ENCODE results near the gene AKAP17A. TPM values are rescaled to one million over a fixed set of nuclear protein-coding genes. Genes with fewer than 3 reads are reported as not detected.
A peak's percentile ranks its signal among the peaks of the same experiment; 100 is the strongest.

AKAP17A gene, protein sequence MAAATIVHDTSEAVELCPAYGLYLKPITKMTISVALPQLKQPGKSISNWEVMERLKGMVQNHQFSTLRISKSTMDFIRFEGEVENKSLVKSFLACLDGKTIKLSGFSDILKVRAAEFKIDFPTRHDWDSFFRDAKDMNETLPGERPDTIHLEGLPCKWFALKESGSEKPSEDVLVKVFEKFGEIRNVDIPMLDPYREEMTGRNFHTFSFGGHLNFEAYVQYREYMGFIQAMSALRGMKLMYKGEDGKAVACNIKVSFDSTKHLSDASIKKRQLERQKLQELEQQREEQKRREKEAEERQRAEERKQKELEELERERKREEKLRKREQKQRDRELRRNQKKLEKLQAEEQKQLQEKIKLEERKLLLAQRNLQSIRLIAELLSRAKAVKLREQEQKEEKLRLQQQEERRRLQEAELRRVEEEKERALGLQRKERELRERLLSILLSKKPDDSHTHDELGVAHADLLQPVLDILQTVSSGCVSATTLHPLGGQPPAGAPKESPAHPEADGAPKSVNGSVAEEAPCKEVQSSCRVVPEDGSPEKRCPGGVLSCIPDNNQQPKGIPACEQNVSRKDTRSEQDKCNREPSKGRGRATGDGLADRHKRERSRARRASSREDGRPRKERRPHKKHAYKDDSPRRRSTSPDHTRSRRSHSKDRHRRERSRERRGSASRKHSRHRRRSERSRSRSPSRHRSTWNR
- total RNA-seq (2021; ENCODE audit: unreplicated experiment): 35.4 TPM
- 22.0 and 30.0 TPM in 2 replicates for polyA plus RNA-seq (2012)
- percentile 69 among the genes with signal in this experiment for Bru-seq, nascent RNA
- percentile 81 among the genes with signal in this experiment for BruChase-seq, experiment 1, labeled RNA remaining after a 6-hour chase
- BruChase-seq, experiment 2, labeled RNA remaining after a 2-hour chase: percentile 84 among the genes with signal in this experiment
- long read RNA-seq, transcript AKAP17A-203 (6 exons, 3,232 nt): minor isoform, 13 of 213 reads
- long read RNA-seq, transcript AKAP17A-202 (4 exons, 2,187 nt): minor isoform, 29 of 213 reads
- long read RNA-seq, transcript AKAP17A-201 (5 exons, 3,204 nt): major isoform, 122 of 213 reads
- long read RNA-seq, partial matches to known transcripts: 46 of 213 reads
- long read RNA-seq, other reads (novel, unspliced or antisense): 3 of 213 reads

DNA sequence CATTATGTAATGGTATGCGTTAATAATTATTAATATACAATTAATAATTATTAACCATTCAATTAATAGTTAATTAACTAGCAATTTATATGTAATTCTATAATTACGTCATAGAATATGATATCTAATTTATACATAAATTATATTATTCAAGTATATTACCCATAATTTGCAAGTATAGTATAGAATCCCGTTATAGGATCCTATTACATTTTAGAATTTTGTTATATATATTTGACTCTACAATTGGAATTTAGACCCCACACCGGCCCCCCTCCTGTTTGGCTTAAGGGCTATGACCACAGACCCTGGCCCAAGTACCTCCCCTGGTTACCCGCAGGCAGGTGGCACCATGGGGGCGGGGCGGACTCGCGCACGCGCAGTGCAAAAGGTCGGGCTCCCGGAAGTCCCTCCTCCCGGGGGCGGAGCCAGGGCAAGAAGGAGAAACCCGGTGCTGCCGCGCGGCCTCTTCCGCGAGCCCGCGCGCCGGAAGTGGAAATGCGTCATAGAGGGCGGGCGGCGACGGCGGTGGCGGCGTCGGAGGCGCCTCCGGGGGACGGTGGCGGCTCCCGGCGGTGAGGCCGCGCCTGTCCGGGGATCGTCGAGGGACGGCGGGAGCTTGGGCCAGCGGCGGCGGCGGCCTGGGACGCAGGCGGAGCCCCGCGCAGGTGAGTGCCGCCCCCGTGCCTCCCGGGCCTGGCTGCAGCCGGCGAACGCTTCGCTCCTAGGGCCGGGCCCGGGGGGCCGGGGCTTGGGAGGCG lies at the start of gene AKAP17A:
TSS of gene AKAP17A (plus strand) at position 503 of the 761 bp plus-strand sequence. CDS start 1,859 bp downstream, outside the sequence.
- RAD21 ChIA-PET (ENCODE audit: low non-redundant PET in 1 of 2, low total read pairs in 2 of 2, uncharacterized antibody in 2 of 2, unreplicated experiment in 2 of 2): no interaction called here
- intact Hi-C loops (cut with micrococcal nuclease): no loop called here
- Histone ChIP-seq H3K4me2 (ENCODE audit: low read length) (peak within 1 kb of the TSS; percentile 73), H3K27ac (ENCODE audit: low read depth, low read length) (peak within 1 kb of the TSS; percentile 67), H3K4me3 (replicated peaks in 1 of 2; ENCODE audit: low read depth in 1 of 2, low read length in 2 of 2) (peak within 1 kb of the TSS; percentile 80 to 86), H4K20me1 (ENCODE audit: insufficient read depth) (no peaks in the 10 kb centered on the region), H3K9ac (ENCODE audit: low read length) (peak within 1 kb of the TSS; percentile 76), H3K79me2 (ENCODE audit: insufficient read depth, low read length) (peaks cover 45% of the 10 kb centered on the region), H3K9me3 (ENCODE audit: control insufficient read depth in 1 of 2, insufficient read depth in 1 of 2, low read depth in 1 of 2, low read length in 2 of 2) (no peaks in the 10 kb centered on the region), H3K4me1 (ENCODE audit: control insufficient read depth in 1 of 2, insufficient read depth in 2 of 2, low read length in 2 of 2) (peaks cover 3 to 13% of the 10 kb centered on the region in 2 experiments; a peak in 3 of 4 replicates), H3K36me3 (ENCODE audit: control insufficient read depth in 1 of 2, insufficient read depth in 2 of 2, low read length in 2 of 2) (peaks cover 6 to 23% of the 10 kb centered on the region in 2 experiments; a peak in 3 of 4 replicates), H3K9me2 (ENCODE audit: insufficient read depth) (no peaks in the 10 kb centered on the region), H2AFZ (ENCODE audit: low read depth, low read length, poor library complexity, severe bottlenecking) (no peak within 1 kb of the TSS), H3K27me3 (ENCODE audit: insufficient read depth, low read length) (no peaks in the 10 kb centered on the region)
- POLR2A ChIA-PET: no interaction called here
- TF ChIP-seq, protein P1, sequence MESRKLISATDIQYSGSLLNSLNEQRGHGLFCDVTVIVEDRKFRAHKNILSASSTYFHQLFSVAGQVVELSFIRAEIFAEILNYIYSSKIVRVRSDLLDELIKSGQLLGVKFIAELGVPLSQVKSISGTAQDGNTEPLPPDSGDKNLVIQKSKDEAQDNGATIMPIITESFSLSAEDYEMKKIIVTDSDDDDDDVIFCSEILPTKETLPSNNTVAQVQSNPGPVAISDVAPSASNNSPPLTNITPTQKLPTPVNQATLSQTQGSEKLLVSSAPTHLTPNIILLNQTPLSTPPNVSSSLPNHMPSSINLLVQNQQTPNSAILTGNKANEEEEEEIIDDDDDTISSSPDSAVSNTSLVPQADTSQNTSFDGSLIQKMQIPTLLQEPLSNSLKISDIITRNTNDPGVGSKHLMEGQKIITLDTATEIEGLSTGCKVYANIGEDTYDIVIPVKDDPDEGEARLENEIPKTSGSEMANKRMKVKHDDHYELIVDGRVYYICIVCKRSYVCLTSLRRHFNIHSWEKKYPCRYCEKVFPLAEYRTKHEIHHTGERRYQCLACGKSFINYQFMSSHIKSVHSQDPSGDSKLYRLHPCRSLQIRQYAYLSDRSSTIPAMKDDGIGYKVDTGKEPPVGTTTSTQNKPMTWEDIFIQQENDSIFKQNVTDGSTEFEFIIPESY (IDR thresholded peaks at IDR 0.05; ENCODE audit: extremely low read depth, insufficient replicate concordance, low read length): peak; percentile 36
- no peak for TF ChIP-seq SRF (IDR thresholded peaks at IDR 0.05; ENCODE audit: low read depth)
- no peak for TF ChIP-seq CBX3 (IDR thresholded peaks at IDR 0.05; ENCODE audit: low read depth)
- no peak for TF ChIP-seq TCF7L2 (IDR thresholded peaks at IDR 0.05; ENCODE audit: borderline replicate concordance, extremely low read depth, insufficient read depth, insufficient read length)
- TF ChIP-seq POLR2AphosphoS5 (IDR thresholded peaks at IDR 0.05; ENCODE audit: low read depth, low read length): peak; percentile 79
- peak; percentile 55; the same call in 1 of the 2 replicates for TF ChIP-seq ZFX (IDR thresholded peaks at IDR 0.05)
- TF ChIP-seq, protein P2, sequence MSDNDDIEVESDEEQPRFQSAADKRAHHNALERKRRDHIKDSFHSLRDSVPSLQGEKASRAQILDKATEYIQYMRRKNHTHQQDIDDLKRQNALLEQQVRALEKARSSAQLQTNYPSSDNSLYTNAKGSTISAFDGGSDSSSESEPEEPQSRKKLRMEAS (IDR thresholded peaks at IDR 0.05): no peak
- no TSS peak for BruUV-seq (replicated peaks)
- DNase-seq (ENCODE audit: low read depth, low spot score): peak; percentile 80
- CTCF ChIA-PET: no interaction called here
- peak; percentile 86 for ATAC-seq
